RWPE2 (cell line): Measurements from ENCODE around the gene CDH12.

Experiments used
- ATAC-seq: fragments of 200-7000 bp; cut with Tn5 transposase; 3 replicates; pipeline ENCODE4 v1.9.1; 2021; ENCODE audit warnings: low read depth
- DNase-seq: peaks from one replicate; pipeline ENCODE4 v3.0.0-alpha.2; 2020; ENCODE audit warnings: low spot score
- H3K27ac ChIP-seq: fragments of 450-650 bp; 2 replicates; pipeline ENCODE4 v1.5.1; 2017; ENCODE audit warnings: mild to moderate bottlenecking; ENCODE audit not compliant: poor library complexity, severe bottlenecking
- H3K27me3 ChIP-seq: fragments of 250-450 bp; sonication (Bioruptor Pico); 2 replicates; pipeline ENCODE4 v1.5.1; 2021; ENCODE audit warnings: mild to moderate bottlenecking, moderate library complexity; ENCODE audit not compliant: insufficient read depth, poor library complexity, severe bottlenecking
- H3K36me3 ChIP-seq: fragments of 250-450 bp; sonication (Bioruptor Pico); 2 replicates; pipeline ENCODE4 v1.5.1; 2020; ENCODE audit warnings: low read depth, mild to moderate bottlenecking, moderate library complexity
- H3K4me1 ChIP-seq: fragments of 250-450 bp; sonication (Bioruptor Pico); 2 replicates; pipeline ENCODE4 v1.5.1; 2021; ENCODE audit warnings: mild to moderate bottlenecking, moderate library complexity; ENCODE audit not compliant: insufficient read depth, poor library complexity, severe bottlenecking
- H3K4me3 ChIP-seq: fragments of 250-450 bp; sonication (Bioruptor Pico); 2 replicates; pipeline ENCODE4 v1.5.1; 2021; ENCODE audit warnings: mild to moderate bottlenecking, moderate library complexity; ENCODE audit not compliant: severe bottlenecking
- H3K9me3 ChIP-seq: fragments of 250-450 bp; sonication (Bioruptor Pico); 2 replicates; pipeline ENCODE4 v1.5.1; 2021; ENCODE audit warnings: mild to moderate bottlenecking, moderate library complexity; ENCODE audit not compliant: severe bottlenecking
- CTCF ChIP-seq: fragments of 450-650 bp; IDR thresholded peaks from one replicate; pipeline ENCODE4 v1.5.1; 2017; ENCODE audit warnings: mild to moderate bottlenecking, moderate library complexity; ENCODE audit not compliant: poor library complexity, severe bottlenecking

The CDH12 gene

GRCh38 chr5:22473886-22474285 lies 379.3 kb downstream of the CDH12 start:
- no peak overlapping the region for H3K27ac ChIP-seq
- H3K27me3 ChIP-seq: no peaks in the 10 kb centered on the region
- no peaks in the 10 kb centered on the region for H3K9me3 ChIP-seq
- H3K4me1 ChIP-seq: no peaks in the 10 kb centered on the region
- DNase-seq (no peak), ATAC-seq (peak; percentile 66)
- no peaks in the 10 kb centered on the region for H3K36me3 ChIP-seq
- no peak for TF ChIP-seq CTCF
- H3K4me3 ChIP-seq: no peak overlapping the region

GRCh38 chr5:22471154-22471553 lies 382.0 kb downstream of the CDH12 start:
- no peak for TF ChIP-seq CTCF
- H3K36me3 ChIP-seq: no peaks in the 10 kb centered on the region
- H3K4me3 ChIP-seq: no peak overlapping the region
- H3K27ac ChIP-seq: no peak overlapping the region
- peak; percentile 79 for ATAC-seq
- no peaks in the 10 kb centered on the region for H3K27me3 ChIP-seq
- no peak for DNase-seq
- H3K9me3 ChIP-seq: no peaks in the 10 kb centered on the region
- H3K4me1 ChIP-seq: no peaks in the 10 kb centered on the region

GRCh38 chr5:22470408-22470807 lies 382.7 kb downstream of the CDH12 start:
- no peak for ATAC-seq
- H3K4me3 ChIP-seq: no peak overlapping the region
- no peaks in the 10 kb centered on the region for H3K9me3 ChIP-seq
- DNase-seq: no peak
- H3K27ac ChIP-seq: no peak overlapping the region
- no peak for TF ChIP-seq CTCF
- H3K27me3 ChIP-seq: no peaks in the 10 kb centered on the region
- H3K36me3 ChIP-seq: no peaks in the 10 kb centered on the region
- no peaks in the 10 kb centered on the region for H3K4me1 ChIP-seq

- no peak overlapping the region for H3K27ac ChIP-seq
- no peak overlapping the region for H3K4me3 ChIP-seq
- H3K27me3 ChIP-seq: no peaks in the 10 kb centered on the region
- H3K9me3 ChIP-seq: no peaks in the 10 kb centered on the region
- H3K36me3 ChIP-seq: no peaks in the 10 kb centered on the region
- no peak for TF ChIP-seq CTCF
- no peaks in the 10 kb centered on the region for H3K4me1 ChIP-seq
- no peak for ATAC-seq
- no peak for DNase-seq
Observed at GRCh38 chr5:22465616-22466015, 387.5 kb downstream of the CDH12 start.

GRCh38 chr5:22465177-22465576 lies 388.0 kb downstream of the CDH12 start:
- Histone ChIP-seq H3K4me1 (no peaks in the 10 kb centered on the region), H3K4me3 (no peak overlapping the region), H3K27ac (no peak overlapping the region), H3K9me3 (no peaks in the 10 kb centered on the region), H3K27me3 (no peaks in the 10 kb centered on the region), H3K36me3 (no peaks in the 10 kb centered on the region)
- TF ChIP-seq CTCF: no peak
- DNase-seq (no peak), ATAC-seq (peak; percentile 84)
